ENCODE data around the gene KCMF1.

Gene KCMF1

GRCh38 chr2:84956334-84957297, 14.3 kb upstream of the KCMF1 start:
- DNase-seq (ENCODE audit: low read depth): no peak
- no peak overlapping the region for H3K4me3 ChIP-seq (ENCODE audit: low read depth, low read length)
- TF ChIP-seq CTCF (IDR thresholded peaks at IDR 0.05; ENCODE audit: low read depth, low read length, missing control alignments): no peak

- TF ChIP-seq CTCF (IDR thresholded peaks at IDR 0.05; ENCODE audit: low read depth, low read length, missing control alignments): no peak
- no peak for DNase-seq (ENCODE audit: low read depth)
- no peak overlapping the region for H3K4me3 ChIP-seq (ENCODE audit: low read depth, low read length)
These were observed 13.2 kb upstream of the KCMF1 start for GRCh38 chr2:84957771-84958134.

- H3K4me3 ChIP-seq (ENCODE audit: low read depth, low read length): no peak overlapping the region
- no peak for TF ChIP-seq CTCF (IDR thresholded peaks at IDR 0.05; ENCODE audit: low read depth, low read length, missing control alignments)
- DNase-seq (ENCODE audit: low read depth): no peak
These were observed 12.6 kb upstream of the KCMF1 start for GRCh38 chr2:84958135-84959059.

GRCh38 chr2:84959095-84959565, 11.8 kb upstream of the KCMF1 start:
- no peak for DNase-seq (ENCODE audit: low read depth)
- TF ChIP-seq CTCF (IDR thresholded peaks at IDR 0.05; ENCODE audit: low read depth, low read length, missing control alignments): no peak
- H3K4me3 ChIP-seq (ENCODE audit: low read depth, low read length): no peak overlapping the region

GRCh38 chr2:84959566-84960506, 11.1 kb upstream of the KCMF1 start:
- no peak for DNase-seq (ENCODE audit: low read depth)
- TF ChIP-seq CTCF (IDR thresholded peaks at IDR 0.05; ENCODE audit: low read depth, low read length, missing control alignments): no peak
- no peak overlapping the region for H3K4me3 ChIP-seq (ENCODE audit: low read depth, low read length)

- no peak overlapping the region for H3K4me3 ChIP-seq (ENCODE audit: low read depth, low read length)
- DNase-seq (ENCODE audit: low read depth): no peak
- no peak for TF ChIP-seq CTCF (IDR thresholded peaks at IDR 0.05; ENCODE audit: low read depth, low read length, missing control alignments)
These were observed 8.0 kb upstream of the KCMF1 start for GRCh38 chr2:84962917-84963316.

All from GM12864 (cell line).